PFSK-1 (cell line): ENCODE measurements around the gene GPR148. TPM values are rescaled to one million over a fixed set of nuclear protein-coding genes. Genes with fewer than 3 reads are reported as not detected.

Experiments
- FOXP2 ChIP-seq: optimal IDR thresholded peaks from 2 replicates; pipeline ENCODE3; 2011; ENCODE audit warnings: borderline replicate concordance, control low read depth, inconsistent platforms; ENCODE audit not compliant: insufficient read depth; ENCODE audit errors: extremely low read length, extremely low read depth
- POLR2AphosphoS5 ChIP-seq: IDR thresholded peaks from 2 replicates; pipeline ENCODE4 v1.6.1; 2012; ENCODE audit warnings: low read depth, mild to moderate bottlenecking, control low read depth, low read length, moderate library complexity
- SIN3A ChIP-seq: IDR thresholded peaks from 2 replicates; pipeline ENCODE4 v1.6.1; 2012; ENCODE audit warnings: mild to moderate bottlenecking, low read length, moderate library complexity, borderline replicate concordance; ENCODE audit not compliant: insufficient read depth
- TAF1 ChIP-seq: IDR thresholded peaks from 2 replicates; pipeline ENCODE4 v1.6.1; 2012; ENCODE audit warnings: low read length, control low read depth, borderline replicate concordance; ENCODE audit not compliant: insufficient read depth
- polyA plus RNA-seq: library from polyadenylated mRNA; unstranded; fragments of >200 nt; gene quantifications from one replicate; pipeline ENCODE4 v1.2.1, GENCODE V29; 2012; ENCODE audit warnings: low read depth, missing spikeins; ENCODE audit not compliant: insufficient read length
- TF ChIP-seq, protein P1 (sequence below), 2 experiments: IDR thresholded peaks; 2 replicates each; pipeline versions ENCODE4 v1.6.1 to v1.8.0; 2011 to 2012; ENCODE audit warnings: low read depth in 2 of 2, low read length in 2 of 2, control low read depth in 1 of 2, inconsistent platforms in 1 of 2, mild to moderate bottlenecking in 1 of 2, moderate library complexity in 1 of 2; ENCODE audit not compliant: insufficient read depth in 1 of 2

The GPR148 gene, protein sequence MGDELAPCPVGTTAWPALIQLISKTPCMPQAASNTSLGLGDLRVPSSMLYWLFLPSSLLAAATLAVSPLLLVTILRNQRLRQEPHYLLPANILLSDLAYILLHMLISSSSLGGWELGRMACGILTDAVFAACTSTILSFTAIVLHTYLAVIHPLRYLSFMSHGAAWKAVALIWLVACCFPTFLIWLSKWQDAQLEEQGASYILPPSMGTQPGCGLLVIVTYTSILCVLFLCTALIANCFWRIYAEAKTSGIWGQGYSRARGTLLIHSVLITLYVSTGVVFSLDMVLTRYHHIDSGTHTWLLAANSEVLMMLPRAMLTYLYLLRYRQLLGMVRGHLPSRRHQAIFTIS
- polyA plus RNA-seq = not detected

DNA sequence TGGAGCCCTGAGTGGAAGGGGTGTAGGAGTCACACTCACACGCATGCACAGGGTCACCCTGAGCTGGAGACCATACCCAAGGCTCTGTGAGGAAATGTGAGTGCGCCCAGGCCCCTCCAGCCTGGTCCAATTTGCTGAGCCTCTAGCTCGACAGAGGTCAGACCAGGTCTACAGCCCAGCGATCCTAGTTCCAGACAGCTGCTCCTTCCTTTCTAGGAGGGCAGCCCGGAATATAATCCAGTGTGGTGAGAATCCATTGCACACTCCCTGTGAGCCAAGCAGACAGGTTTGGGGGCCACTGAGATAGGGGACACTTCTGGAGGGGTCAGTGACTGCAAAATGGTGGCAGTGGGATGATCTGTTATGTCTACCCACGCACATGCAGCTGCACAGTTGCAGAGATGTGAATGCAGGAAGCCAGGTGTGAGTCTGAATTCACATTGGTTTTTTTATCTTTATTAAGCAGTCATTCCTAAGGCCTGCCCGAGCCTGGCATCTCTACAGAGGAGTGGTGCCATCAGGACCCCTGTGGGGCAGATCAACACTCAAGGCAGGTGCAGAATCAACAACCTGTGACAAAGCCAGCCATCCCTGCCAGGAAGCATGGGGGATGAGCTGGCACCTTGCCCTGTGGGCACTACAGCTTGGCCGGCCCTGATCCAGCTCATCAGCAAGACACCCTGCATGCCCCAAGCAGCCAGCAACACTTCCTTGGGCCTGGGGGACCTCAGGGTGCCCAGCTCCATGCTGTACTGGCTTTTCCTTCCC, at the start of gene GPR148:
TSS of gene GPR148 (plus strand) at position 522 of the 768 bp plus-strand sequence. CDS start at position 604, 82 bp downstream.
- TF ChIP-seq TAF1 = no peak
- TF ChIP-seq POLR2AphosphoS5 = no peak

DNA sequence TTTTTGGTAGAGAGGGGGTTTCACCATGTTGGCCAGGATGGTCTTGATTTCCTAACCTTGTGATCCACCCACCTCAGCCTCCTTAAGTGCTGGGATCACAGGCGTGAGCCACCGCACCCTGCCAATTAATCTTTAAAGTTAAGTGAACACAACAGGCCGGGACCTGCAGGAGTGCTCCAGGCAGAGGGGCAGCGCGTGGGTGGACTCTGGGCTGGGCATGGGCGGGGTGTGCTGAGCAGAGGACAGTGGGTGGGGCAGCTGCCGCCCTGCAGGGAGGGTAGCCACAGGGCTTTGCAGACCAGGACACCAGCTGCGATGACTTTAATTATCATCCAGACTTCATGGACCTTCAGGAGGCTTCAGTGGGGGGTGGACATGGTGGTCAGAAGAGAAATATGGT, 8.8 kb upstream of the GPR148 start:
- TF ChIP-seq, protein P1, sequence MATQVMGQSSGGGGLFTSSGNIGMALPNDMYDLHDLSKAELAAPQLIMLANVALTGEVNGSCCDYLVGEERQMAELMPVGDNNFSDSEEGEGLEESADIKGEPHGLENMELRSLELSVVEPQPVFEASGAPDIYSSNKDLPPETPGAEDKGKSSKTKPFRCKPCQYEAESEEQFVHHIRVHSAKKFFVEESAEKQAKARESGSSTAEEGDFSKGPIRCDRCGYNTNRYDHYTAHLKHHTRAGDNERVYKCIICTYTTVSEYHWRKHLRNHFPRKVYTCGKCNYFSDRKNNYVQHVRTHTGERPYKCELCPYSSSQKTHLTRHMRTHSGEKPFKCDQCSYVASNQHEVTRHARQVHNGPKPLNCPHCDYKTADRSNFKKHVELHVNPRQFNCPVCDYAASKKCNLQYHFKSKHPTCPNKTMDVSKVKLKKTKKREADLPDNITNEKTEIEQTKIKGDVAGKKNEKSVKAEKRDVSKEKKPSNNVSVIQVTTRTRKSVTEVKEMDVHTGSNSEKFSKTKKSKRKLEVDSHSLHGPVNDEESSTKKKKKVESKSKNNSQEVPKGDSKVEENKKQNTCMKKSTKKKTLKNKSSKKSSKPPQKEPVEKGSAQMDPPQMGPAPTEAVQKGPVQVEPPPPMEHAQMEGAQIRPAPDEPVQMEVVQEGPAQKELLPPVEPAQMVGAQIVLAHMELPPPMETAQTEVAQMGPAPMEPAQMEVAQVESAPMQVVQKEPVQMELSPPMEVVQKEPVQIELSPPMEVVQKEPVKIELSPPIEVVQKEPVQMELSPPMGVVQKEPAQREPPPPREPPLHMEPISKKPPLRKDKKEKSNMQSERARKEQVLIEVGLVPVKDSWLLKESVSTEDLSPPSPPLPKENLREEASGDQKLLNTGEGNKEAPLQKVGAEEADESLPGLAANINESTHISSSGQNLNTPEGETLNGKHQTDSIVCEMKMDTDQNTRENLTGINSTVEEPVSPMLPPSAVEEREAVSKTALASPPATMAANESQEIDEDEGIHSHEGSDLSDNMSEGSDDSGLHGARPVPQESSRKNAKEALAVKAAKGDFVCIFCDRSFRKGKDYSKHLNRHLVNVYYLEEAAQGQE (IDR thresholded peaks at IDR 0.05; ENCODE audit: insufficient read depth in 1 of 2, low read depth in 2 of 2, low read length in 2 of 2) = no peak
- TF ChIP-seq SIN3A (no peak), TAF1 (no peak), POLR2AphosphoS5 (no peak), FOXP2 (no peak)

DNA sequence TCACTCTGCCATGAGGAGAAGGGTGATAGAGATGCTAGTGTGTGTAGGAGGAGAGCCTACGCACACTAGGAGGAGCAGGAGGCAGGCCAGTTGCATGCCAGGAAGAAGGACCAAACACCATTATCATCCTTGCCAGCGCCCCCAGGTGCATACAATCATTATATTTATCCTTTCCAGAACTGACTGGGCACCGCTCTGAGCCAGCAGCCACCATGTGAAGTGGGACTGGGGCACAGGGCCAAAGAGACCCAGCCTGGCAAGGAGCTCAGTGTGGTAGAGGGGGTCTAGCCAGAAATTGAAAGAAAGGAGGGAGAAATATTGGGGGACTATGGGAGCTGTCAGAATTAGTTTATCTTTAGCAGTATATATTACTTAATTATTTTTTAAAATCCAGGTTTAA, 8.3 kb upstream of the GPR148 start:
- TF ChIP-seq POLR2AphosphoS5 = no peak
- TF ChIP-seq SIN3A = no peak
- no peak for TF ChIP-seq FOXP2
- TF ChIP-seq TAF1 = no peak
- TF ChIP-seq, protein P1 (IDR thresholded peaks at IDR 0.05; ENCODE audit: insufficient read depth in 1 of 2, low read depth in 2 of 2, low read length in 2 of 2) = no peak

DNA sequence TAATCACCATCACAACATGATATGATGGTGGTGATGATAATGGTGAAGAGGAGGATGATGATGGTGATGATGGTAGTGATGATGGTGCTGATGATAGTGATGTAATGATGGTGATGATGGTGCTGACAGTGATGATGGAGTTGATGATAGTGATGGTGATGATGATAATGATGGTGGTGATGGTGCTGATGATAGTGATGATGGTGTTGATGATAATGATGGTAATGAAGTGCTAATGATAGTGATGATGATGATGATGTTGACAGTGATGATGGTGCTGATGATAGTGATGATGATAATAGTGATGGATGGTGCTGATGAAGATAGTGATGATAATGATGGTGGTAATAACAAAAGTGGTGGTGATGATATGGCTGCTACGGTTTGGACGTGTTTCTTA, 4.4 kb upstream of the GPR148 start:
- TF ChIP-seq TAF1 = no peak
- no peak for TF ChIP-seq POLR2AphosphoS5
- TF ChIP-seq, protein P1 (IDR thresholded peaks at IDR 0.05; ENCODE audit: insufficient read depth in 1 of 2, low read depth in 2 of 2, low read length in 2 of 2) = no peak
- TF ChIP-seq FOXP2 = no peak
- TF ChIP-seq SIN3A = no peak

DNA sequence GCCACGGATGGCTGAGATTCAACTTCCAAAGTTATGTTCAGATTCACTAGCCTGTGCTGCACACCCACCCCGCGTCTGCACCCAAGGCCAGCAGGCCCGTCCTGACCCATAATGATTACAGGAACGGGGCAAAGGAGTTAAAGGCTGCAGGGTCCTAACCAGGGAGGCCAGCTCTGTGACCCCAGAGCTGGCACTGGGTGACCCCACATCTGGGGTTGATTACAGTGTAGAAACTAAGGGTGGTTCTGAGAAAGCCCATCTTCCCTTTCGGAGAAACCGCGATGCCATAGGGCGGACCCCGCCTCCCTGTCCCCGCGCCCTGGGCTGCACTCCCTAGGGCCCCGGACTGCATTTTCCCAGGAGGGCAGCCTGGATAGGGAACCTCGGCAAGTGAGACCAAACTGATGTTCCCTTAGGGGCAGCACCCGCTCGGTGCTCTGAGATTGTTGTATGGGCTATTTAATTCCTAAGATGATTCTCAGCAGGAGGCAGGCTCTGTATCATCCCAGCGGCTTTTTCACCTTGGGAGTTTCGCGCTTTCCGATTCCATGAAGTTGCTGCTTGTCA, 2.2 kb upstream of the GPR148 start:
- no peak for TF ChIP-seq POLR2AphosphoS5
- TF ChIP-seq SIN3A = no peak
- TF ChIP-seq, protein P1 (IDR thresholded peaks at IDR 0.05; ENCODE audit: insufficient read depth in 1 of 2, low read depth in 2 of 2, low read length in 2 of 2) = no peak
- no peak for TF ChIP-seq FOXP2
- TF ChIP-seq TAF1 = no peak
